Activated CD4-positive, alpha-beta T cell treated with anti-CD3 and anti-CD28 coated beads for 1 hour (primary cell): ENCODE measurements around the gene XRCC5.

Source experiments
- DNase-seq: peaks from one replicate; pipeline ENCODE4 v3.0.0-alpha.2; 2020

Gene XRCC5

DNA sequence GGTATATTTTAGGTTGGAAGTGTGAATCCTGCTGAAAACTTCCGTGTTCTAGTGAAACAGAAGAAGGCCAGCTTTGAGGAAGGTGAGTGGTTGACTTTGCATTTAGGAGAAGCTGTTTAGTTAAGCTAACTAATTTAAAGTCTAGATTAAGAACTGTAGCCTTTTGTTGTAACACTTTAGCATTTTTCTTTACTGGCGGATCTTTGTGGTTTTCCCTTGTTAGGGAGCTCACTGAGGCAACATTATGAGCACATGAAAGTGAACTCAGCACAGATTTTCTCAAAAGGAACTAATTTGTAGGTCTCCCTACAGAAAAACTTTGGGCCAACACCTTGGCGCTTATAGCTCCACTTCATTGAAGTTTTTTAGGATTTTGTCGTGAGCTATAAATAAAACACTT is 52.8 kb downstream of the XRCC5 start:
- DNase-seq, result no peak

DNA sequence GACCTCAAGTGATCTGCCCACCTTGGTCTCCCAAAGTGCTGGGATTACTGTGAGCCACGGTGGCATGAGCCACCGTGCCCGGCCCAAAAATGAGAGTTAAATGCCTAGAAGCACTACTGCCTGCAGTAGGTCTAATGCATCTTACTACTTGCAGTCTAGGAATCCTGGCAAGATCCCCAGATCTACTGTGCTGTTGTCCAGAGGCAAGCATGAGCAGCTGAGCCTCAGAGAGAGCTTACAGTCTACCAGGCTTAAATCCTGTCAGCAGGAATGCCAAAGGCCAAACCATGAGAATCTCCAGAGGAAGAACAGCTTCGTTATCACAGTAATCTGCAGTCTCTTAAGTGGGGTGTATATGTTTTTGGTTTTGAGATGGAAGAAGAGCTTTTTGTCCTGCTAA is 54.4 kb downstream of the XRCC5 start:
- DNase-seq, result no peak

DNA sequence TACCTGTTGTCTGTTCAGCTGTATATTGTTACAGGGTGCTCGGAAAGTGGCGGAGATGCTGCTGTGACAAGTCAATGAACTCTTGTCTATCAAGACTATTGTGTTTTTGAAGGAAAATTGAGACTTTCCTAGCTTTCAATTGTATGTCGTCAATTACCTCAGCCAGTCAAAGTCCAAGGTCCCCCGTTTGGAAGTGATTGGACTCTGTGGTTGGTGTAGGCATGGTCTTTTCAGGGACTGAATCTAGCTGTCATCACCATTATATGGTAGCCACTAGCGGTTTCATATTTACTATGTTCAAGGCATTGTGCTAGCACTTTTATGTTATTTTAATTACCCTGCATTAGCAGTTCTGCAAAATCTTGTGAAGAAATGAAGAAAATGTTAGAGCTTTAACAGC is 54.9 kb downstream of the XRCC5 start:
- no peak for DNase-seq

DNA sequence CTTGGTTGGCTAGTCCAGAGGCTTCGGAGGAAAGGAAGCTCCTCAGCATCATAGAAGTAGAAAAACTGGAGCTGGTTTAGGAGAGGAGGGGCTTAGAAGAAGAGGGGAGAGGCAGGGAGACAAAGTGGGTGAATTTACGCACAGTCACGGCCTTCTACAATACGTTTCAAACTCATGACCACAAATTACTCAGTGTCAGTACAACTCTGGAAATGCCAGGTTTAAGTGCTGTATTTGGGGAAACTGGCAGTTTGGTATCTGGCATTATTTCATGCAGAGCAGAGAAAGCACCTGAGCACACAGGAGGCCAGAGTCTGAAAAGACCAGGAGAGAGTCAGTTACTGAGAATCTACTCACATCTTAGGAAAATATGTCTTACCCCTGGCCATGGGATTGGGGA is 55.4 kb downstream of the XRCC5 start:
- no peak for DNase-seq

DNA sequence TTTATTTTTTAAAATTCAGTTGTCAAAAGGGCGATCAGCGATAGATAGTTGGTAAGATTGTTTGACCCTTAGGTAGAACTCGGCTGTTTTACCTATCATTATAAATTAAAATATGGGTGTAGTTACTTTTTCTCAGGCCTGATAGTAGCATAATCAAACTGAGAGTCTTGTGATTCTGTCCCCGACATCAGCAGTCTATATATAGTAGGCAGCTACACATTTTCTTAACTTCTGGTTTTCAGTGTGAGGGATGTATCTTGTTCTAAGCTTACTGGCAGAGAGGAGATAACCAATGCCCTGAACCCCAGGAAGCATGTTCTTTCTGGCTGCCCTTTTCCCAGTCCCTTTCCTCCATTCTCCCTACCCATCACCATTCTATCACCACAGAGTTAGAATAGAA is 56.6 kb downstream of the XRCC5 start:
- no peak for DNase-seq

DNA sequence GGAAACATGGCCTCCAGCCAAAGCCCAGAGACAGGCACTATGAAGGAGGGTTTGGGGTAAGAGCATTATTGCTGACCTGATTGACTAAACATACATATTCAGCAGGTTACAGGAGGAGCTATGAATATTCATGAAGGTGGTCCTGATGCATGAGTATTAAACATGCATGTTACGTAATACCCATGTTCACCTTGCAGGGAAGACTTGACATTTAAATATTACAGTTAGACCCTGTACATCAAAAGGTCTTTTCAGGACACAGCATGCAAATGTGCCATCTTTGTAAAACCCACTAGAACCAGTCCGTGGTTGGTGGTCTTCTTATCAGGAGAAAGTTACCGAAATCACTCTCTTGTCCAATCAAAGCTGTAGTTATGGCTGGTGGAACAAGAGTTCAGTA is 59.9 kb downstream of the XRCC5 start:
- DNase-seq, result no peak

DNA sequence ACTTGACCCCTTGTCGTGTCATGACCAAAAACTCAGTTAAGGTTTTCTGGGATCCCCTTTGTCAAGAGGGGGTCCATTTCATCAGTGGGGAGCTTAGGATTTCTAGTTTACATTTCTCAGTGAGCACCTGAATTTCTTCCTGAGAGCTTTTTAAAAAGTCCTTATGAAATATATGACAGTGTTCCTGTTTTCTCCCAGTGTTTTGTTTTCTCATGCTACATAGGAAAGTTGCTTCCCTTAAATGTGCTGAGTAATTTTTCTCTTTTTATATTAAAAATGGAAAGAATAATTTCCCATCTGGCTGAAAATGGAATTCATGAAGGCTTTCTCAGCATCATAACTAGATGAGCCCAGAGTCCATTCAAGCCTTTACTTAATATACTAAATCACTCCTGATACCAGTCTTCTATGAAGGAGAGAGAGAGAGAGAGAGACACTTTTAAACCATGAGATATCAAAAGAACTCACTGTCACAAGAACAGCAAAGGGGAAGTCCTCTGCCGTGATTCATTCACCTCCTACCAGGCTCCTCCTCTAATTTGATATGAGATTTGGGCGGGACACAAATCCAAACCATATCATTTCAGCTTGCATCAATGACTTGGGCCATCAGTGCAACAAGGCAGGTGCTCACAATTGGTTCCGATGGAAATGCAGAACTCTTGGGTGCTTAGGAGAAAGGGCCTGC is 61.1 kb downstream of the XRCC5 start:
- no peak for DNase-seq

DNA sequence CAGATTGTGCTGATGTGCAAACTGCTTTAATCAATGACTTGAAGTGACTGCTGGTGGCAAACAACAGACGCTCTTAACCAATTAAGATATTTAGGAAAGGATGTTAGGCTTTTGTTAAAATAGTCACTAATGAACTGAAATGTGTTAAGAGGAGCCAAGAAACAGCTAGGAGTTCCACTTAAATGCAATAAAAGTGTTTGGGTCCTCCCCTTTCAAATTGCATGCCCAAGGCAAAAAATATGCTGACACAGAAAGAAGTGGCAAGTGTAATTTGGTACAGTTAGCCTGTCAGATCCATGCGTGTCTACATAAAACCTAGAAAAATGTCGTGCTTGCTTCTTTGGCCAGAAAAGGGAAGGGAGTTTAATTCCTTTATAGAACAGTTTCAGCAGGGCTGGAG is 61.9 kb downstream of the XRCC5 start:
- no peak for DNase-seq

DNA sequence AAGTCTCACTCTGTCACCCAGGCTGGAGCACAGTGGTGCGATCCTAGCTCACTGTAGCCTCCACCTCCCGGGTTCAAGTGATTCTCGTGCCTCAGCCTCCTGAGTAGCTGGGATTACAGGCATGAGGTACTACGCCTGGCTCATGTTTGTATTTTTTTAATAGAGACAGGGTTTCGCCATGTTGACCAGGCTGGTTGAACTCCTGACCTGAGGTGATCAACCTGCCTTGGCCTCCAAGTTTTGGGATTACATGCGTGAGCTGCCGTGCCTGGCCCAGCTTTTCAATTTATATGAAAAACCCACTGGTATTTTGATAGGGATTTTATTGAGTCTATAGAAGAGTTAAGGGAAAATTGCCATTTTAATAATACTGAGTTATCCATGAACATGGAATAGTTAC is 63.3 kb downstream of the XRCC5 start:
- no peak for DNase-seq

DNA sequence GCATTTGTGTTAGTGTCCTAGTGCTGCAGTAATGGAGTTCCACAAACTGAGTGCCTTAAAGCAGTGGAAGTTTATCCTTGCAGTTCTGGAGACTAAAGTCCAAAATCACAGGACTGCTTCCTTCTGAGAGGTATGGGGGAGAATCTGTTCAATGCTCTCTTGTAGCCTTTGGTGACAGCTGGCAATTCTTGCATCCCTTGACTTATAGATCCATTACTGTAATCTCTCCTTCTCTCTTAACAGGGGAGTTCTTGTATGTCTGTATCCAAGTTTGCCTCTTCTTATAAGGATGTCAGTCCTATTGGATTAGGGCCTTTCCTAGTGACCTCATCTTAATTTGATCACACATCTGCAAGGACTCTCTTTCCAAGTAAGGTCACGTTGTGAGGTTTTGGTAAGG is 69.9 kb downstream of the XRCC5 start:
- DNase-seq, result no peak

DNA sequence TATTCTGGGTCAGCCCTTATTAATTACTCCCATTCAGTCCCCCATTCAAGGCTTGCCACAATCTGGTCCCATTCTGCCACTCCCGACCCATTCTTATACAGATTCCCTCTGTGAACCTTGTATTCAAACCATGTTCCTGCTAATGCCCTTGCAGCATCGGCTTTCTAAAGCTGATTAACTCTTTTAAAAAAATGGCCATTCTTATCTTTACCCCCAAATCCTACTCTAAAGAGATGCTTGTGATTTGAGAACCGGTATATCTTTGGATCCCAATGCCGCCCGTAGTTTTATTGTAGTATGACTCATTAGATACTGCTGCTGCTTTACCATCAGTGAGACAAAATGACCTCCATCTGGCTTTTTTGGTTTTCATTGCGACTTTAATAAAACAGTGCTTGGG is 72.2 kb downstream of the XRCC5 start:
- DNase-seq, result no peak

DNA sequence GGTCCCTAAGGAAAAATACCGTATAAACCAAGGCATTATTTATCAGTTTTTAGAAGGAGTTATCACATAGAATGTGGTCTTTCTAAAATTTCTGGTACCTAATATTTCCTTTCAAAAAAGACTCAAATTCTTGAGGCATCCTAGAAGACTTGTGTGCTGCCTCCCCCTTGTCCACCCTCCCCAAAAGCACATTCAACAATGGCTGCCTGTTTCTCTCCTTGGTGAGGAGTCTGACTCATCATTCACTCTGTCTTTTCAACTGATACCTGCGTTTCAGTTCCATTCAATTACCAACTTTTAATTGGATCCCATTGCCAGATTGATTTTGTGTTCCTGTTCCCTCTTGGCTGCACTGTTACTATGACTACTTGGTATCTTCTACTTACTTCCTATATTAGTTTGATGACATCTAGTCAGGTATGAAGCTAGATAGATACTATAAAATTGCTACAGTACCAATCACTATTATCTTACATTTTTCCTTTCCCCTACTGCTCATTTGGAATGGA is 72.9 kb downstream of the XRCC5 start:
- DNase-seq, result no peak

DNA sequence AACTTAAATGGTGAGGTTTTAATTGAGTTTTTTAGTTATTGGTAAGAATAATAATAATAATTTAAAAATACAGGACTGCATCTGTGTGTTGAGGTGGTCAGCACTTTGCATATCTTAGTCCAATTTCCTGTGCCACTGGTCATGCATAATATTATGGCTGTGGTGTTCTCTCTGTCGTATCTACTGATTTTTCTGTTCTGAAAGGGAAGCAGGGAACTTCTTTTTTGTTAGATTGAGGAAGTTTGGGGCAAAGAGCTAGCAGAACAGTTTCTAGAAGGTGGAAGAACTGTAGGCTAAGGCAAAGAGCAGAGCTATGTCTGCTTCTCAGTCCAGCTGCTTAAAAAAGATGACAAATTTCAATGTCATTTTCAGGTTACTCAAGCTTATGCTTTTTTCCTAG is 74.3 kb downstream of the XRCC5 start:
- no peak for DNase-seq

DNA sequence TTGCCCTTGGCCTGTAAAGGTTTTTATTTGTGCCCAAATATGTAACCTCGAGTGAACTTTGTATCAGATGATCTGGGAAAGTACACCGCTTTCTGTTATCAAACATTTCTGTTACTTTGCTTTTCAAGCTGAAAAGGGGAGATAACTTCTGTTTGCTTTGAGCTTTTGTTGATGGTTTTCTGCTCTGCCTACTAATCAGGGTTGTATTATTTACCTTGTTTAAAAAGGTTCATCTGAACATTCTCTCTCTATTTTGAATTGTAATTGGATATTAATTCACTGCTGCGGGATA is 79.4 kb downstream of the XRCC5 start:
- no peak for DNase-seq

DNA sequence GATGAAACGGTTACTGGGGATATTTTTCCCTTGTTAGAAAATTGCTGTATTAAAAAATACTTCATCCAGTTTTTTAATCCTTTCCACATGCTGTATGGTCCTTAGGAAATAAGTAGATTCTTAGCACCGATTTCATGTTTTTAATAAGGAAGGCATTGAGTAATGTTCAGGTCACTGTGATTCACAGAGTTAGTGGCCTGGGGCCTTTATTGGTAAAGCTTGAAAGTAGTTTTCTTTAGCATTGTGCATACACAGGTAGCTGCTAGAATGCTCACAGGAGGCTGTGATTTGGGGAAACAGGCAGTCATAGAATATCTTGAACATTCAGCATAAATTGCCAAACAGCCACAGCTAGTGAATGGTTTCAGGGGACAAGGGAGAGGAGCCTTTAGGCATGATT is 79.8 kb downstream of the XRCC5 start:
- no peak for DNase-seq

DNA sequence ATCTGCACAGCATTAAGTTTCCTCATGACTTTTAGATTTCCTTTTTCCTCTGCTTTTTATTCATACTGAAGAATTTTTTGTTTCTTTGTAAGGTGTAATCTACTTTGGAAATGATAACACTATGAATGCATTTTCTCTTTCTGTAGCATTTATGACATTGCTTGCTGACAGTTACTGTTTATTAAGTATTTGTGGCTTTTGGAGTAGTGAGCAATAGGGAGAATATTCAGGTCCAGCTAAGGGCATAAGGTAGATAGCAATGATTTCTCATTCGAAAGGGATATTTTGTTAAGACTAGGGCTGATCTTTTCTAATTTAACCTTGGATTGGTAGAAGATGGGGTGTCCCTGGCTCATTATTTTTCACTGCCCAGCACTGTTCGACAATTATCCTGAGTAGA is 80.3 kb downstream of the XRCC5 start:
- DNase-seq, result no peak

DNA sequence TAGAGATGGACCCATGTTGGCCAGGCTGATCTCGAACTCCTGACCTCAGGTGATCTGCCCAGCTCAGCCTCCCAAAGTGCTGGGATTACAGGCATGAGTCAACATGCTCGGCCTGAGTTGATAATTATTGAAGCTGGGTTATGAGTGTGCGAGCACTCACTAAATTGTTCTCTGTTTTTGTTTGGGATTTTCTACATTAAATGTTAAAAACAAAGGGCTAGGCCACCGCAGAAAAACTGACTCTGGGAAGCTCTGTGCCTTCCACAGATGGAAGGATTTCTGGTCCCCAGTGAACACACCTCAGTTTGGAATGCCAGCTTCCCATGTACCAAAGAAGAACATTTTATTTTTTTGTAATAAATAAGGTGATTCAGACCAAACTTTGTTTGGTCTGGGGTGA is 83.0 kb downstream of the XRCC5 start:
- DNase-seq, result no peak

DNA sequence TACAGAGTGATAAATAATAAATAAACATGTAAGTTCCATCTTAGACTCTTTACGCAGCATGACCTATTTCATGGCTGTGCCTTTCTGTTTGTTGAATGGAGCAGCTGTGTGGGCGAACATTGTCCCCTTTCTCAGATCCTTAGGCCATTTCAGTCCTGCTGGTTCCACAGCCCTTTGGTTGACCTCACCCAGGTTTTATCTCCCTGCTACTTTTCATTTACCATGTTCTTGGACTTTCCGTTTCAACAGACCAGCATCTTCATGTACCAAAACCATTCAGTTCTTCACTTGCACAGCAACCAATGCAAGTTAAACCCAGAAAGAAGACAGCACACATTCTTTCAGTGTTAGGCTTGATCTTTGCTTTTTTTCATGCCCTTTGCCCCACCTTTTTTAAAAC is 83.8 kb downstream of the XRCC5 start:
- DNase-seq, result no peak

DNA sequence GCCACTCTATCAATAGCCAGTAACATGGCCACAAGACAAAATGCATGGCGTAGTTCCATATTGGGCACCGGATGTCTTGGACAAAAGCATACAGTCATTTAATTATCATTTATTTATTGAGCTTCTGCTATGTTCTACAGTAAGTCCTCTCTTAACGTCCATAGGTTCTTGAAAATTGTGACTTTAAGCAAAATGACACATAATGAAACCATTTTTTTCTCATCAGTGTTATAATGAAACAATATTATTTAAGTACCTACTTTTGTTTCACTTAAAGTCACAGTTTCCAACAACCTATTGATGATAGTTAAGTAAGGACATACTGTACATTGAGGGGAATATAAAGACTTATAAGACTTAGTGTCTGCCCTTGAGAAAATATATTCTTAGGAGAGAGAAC is 84.9 kb downstream of the XRCC5 start:
- no peak for DNase-seq

DNA sequence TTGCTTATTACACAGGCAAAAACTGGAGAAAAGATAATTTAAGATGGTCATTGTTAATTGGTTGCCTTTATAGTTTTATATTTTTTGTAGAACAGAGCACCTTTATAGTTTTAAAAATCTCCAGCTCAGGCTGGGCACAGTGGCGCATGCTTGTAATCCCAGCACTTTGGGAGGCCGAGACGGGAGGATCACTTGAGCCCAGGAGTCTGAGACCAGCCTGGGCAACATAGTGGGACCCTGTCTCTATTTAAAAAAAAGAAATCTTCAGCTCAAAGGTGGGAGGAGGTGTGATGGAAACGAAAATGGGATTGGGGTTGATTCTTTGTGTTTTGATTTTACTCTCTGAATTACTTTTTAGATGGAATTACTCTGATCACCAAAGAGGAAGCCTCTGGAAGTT is 85.4 kb downstream of the XRCC5 start:
- no peak for DNase-seq

DNA sequence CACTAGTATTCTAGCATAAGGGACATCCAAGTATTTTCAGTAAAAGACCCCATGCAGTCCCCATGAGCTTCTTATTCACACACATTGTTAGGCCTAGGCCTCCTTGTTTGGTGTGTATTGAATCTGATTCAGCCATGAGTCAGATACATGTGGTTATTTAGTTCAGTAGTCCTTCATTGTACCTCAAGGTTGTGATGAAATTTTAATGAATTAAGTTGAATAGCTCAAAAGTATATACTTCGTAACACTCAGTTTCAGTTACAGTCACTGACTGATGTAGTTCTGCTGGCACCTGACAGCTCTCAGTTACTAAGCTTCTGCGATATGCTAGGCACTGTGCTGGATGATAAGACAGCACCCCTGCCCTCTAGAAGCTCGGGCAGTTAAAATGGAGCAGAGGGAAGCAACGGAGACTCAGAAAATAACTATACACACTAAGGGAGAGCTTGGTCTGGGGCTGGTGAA is 86.4 kb downstream of the XRCC5 start:
- no peak for DNase-seq

DNA sequence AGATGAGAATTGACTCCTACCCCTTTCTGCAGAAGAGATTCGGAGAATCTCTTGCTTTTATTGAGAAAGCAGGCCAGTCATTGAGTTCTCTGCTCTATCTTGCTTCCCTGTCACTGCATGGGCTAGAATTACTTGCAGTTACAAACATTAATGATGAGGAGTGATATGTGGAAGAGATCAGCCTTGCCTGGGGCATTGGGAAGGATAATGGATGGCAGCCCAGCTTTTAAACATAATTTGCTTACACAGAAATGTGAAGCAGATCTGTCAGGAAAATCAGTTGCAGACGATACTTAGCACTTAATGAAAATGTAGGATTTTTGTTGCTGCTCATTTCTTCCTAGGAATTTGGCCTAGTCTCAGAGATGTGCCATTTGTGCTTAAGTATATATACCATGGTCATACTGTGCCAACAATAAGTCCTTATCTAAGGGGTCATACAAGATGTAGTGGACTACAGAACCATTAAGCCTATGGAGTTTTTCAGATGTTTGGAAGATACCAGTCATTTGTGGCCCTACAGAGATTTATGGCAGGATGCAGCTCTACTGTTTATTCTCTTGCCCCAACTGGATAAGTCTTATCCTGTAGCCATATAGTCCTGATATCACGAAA is 92.7 kb downstream of the XRCC5 start:
- DNase-seq, result no peak

DNA sequence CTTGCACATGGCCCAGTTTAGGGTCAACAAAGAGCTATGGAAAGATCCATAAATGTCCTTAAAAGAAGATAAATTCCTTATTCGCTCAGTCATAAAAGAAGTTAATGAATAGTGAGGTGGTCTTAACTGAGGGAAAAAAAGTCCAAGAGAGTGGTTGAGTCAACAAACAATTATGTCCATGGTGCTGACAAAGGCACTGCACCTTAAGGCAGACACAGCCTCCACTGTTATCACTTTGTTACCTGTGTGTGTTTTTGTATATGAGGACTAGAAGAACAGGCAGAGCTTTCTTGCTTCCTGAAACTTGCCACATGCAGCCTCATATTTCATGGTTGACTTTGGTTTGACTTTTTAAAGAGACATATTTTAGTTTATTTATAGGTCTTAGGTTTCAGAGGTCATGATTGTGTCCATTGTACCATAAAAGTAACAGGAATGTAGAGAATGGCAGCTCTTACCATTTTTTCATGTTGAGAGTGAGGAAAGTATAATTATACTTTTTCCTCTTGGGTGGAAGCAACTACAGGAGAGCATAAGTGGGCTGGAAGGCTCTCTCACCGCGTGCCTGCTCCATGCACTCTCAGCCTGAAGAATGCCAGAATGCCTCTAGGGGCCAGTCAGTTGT is 93.6 kb downstream of the XRCC5 start:
- no peak for DNase-seq

DNA sequence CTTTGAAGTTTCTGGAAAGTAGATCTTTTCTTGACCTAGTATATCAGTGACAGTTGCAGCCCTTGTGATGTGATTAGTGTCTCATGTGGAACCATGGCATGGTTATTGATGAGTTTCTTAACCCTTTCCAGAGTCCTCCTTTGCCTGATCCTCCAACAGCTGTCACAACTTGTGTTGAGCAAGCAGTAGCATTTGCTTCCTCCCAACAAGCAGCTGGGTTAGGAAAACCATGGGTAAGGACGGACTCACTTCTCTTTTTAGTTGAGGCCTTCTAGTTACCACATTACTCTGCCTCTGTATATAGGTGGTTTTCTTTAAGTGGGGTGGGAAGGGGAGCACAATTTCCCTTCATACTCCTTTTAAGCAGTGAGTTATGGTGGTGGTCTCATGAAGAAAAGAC is 96.3 kb downstream of the XRCC5 start:
- DNase-seq, result no peak
